K562 (cell line): ENCODE results near the gene CD300LB. TPM values are rescaled to one million over a fixed set of nuclear protein-coding genes. Genes with fewer than 3 reads are reported as not detected.

Source experiments
- AFF1 ChIP-seq, 2 experiments: fragments of 450-650 bp; IDR thresholded peaks; 2 replicates each; pipeline ENCODE4 v1.6.1; 2018; ENCODE audit warnings: mild to moderate bottlenecking in 2 of 2, low read depth in 1 of 2; ENCODE audit not compliant: partially characterized antibody in 2 of 2
- E2F6 ChIP-seq, 2 experiments: IDR thresholded peaks; 2 replicates each; pipeline ENCODE4 v1.6.1; 2011; ENCODE audit warnings: borderline replicate concordance in 1 of 2, control low read depth in 1 of 2, low read depth in 1 of 2, low read length in 1 of 2, mild to moderate bottlenecking in 1 of 2, mixed read lengths in 1 of 2, moderate library complexity in 1 of 2; ENCODE audit not compliant: insufficient read depth in 1 of 2, insufficient read length in 1 of 2, poor library complexity in 1 of 2, severe bottlenecking in 1 of 2; ENCODE audit errors: extremely low read depth in 1 of 2
- HDAC1 ChIP-seq, 2 experiments: fragments of 450-650 bp; IDR thresholded peaks; 2 replicates each; pipeline ENCODE4 v1.6.1; 2016 to 2017; ENCODE audit warnings: inconsistent platforms in 1 of 2, mild to moderate bottlenecking in 1 of 2, moderate library complexity in 1 of 2
- HMG20A ChIP-seq: fragments of 450-650 bp; formaldehyde crosslinking; conservative IDR thresholded peaks from 2 replicates; pipeline ENCODE4 v1.4.0; 2020; ENCODE audit warnings: mild to moderate bottlenecking, mixed read lengths
- HMG20B ChIP-seq: fragments of 250-450 bp; sonication (Bioruptor Pico); IDR thresholded peaks from 2 replicates; pipeline ENCODE4 v1.5.0; 2021; ENCODE audit warnings: mild to moderate bottlenecking
- IRF2 ChIP-seq: sonication (generic); formaldehyde crosslinking; IDR thresholded peaks from 2 replicates; pipeline ENCODE4 v1.8.1; 2022; ENCODE audit warnings: mild to moderate bottlenecking, missing genetic modification reagents
- KDM4B ChIP-seq, 2 experiments: fragments of 450-650 bp in 1 of 2; sonication (generic) in 1 of 2; IDR thresholded peaks; 2 replicates each; pipeline ENCODE4 v1.6.1; 2016 to 2017; ENCODE audit warnings: borderline replicate concordance in 2 of 2, antibody characterized with exemption in 1 of 2, low read depth in 1 of 2, mild to moderate bottlenecking in 1 of 2
- MLX ChIP-seq, 2 experiments: fragments of 450-650 bp in 1 of 2; sonication (generic) in 1 of 2; formaldehyde crosslinking; conservative IDR thresholded peaks; 2 replicates each; pipeline versions ENCODE4 v1.4.0 to v1.8.1; 2020 to 2022; ENCODE audit warnings: mild to moderate bottlenecking in 1 of 2, missing genetic modification reagents in 1 of 2
- PBX2 ChIP-seq, 2 experiments: IDR thresholded peaks in 1 of 2; conservative IDR thresholded peaks in 1 of 2; 2 replicates each; pipeline ENCODE4 v1.6.1; 2016; ENCODE audit warnings: low read depth in 2 of 2, mild to moderate bottlenecking in 1 of 2, missing compliant biosample characterization in 1 of 2, missing genetic modification characterization in 1 of 2, moderate library complexity in 1 of 2
- POLR2A ChIP-seq: fragments of 450-650 bp; conservative IDR thresholded peaks from 2 replicates; pipeline ENCODE4 v1.6.1; 2016
- POU5F1 ChIP-seq: fragments of 150-350 bp; IDR thresholded peaks from 2 replicates; pipeline ENCODE4 v1.6.1; 2014; ENCODE audit warnings: borderline replicate concordance, low read length, low read depth, mild to moderate bottlenecking; ENCODE audit not compliant: partially characterized antibody
- SFPQ ChIP-seq: fragments of 200-400 bp; formaldehyde crosslinking; IDR thresholded peaks from 2 replicates; pipeline ENCODE4 v1.6.1; 2017; ENCODE audit warnings: mild to moderate bottlenecking, low read depth, low read length, moderate library complexity
- ZNF140 ChIP-seq: fragments of 250-450 bp; sonication (Bioruptor Pico); IDR thresholded peaks from 2 replicates; pipeline ENCODE4 v1.8.0; 2021; ENCODE audit warnings: moderate library complexity, mild to moderate bottlenecking, inconsistent platforms
- ZNF696 ChIP-seq: fragments of 250-450 bp; sonication (Bioruptor Pico); conservative IDR thresholded peaks from 2 replicates; pipeline ENCODE4 v1.4.0; 2020; ENCODE audit warnings: mild to moderate bottlenecking, moderate library complexity
- polyA plus RNA-seq, 8 experiments: library from polyadenylated mRNA; depleted of rRNA in 4 of 8; stranded (reverse) in 5 of 8; unstranded in 3 of 8; fragments of >200 nt; fragmentation: Nextera tagmentation in 2 of 8; fragmentation: Illumina TruSeq in 1 of 8; extraction: Ambion mirVana in 2 of 8; extraction: Trizol in 1 of 8; gene quantifications; 2 replicates each; pipeline versions ENCODE4 v1.2.1 to v1.2.3, GENCODE V29; 2011 to 2014; ENCODE audit warnings: inconsistent platforms in 1 of 8, missing spikeins in 1 of 8
- total RNA-seq, 7 experiments: library from RNA; depleted of rRNA in 6 of 7; stranded (reverse); fragments of >200 nt in 6 of 7; fragmentation: Illumina TruSeq in 2 of 7; extraction: Trizol in 2 of 7; gene quantifications; 2 replicates each; pipeline versions ENCODE4 v1.2.1 to v1.2.3, GENCODE V29; 2011 to 2021; ENCODE audit warnings: low replicate concordance in 1 of 7

The CD300LB gene
- total and polyA plus RNA-seq, 9 of the 15 experiments (the other 6 are each of a cell fraction or from before 2014, with no cell fraction given) = not detected

- TF ChIP-seq E2F6 (IDR thresholded peaks at IDR 0.05; ENCODE audit: borderline replicate concordance in 1 of 2, extremely low read depth in 1 of 2, insufficient read depth in 1 of 2, insufficient read length in 1 of 2, low read depth in 1 of 2, low read length in 1 of 2, poor library complexity in 1 of 2, severe bottlenecking in 1 of 2) (peak in 1 of 2 experiments; percentile 12), IRF2 (peak; percentile 89; the same call in 1 of the 2 replicates), MLX (CRISPR knock-in tag; conservative IDR thresholded peaks at IDR 0.05) (no peak), HDAC1 (IDR thresholded peaks at IDR 0.05) (no peak), HMG20B (CRISPR knock-in tag) (no peak), PBX2 (CRISPR knock-in tag; IDR thresholded peaks at IDR 0.05; ENCODE audit: low read depth) (no peak), PBX2 (tag; conservative IDR thresholded peaks at IDR 0.05; ENCODE audit: low read depth) (peak; percentile 34; the same call in 1 of the 2 replicates), HMG20A (CRISPR knock-in tag) (no peak), ZNF696 (CRISPR knock-in tag) (no peak), AFF1 (IDR thresholded peaks at IDR 0.05; ENCODE audit: low read depth in 1 of 2, partially characterized antibody in 2 of 2) (peak in 1 of 2 experiments; percentile 95), POU5F1 (no peak), POLR2A (no peak), SFPQ (no peak), KDM4B (IDR thresholded peaks at IDR 0.05; ENCODE audit: borderline replicate concordance in 2 of 2, low read depth in 1 of 2) (peak in 1 of 2 experiments; percentile 66; a peak in 1 of 4 replicates), ZNF140 (no peak)
These were observed 17.2 kb downstream of the CD300LB start (continued) for GRCh38 chr17:74513987-74514631.
